NK-92 (cell line): ENCODE results near the gene TMEM151A.
"Not testable (repeated sequence)": the region's sequence is repeated elsewhere in the genome, so short reads cannot be mapped to it uniquely, and the experiment has no call there.

Source experiments
- DNase-seq: peaks from one replicate; lab custom pipeline; 2025; ENCODE audit not compliant: unreplicated experiment; lab: John Stamatoyannopoulos, UW

TMEM151A gene

DNA sequence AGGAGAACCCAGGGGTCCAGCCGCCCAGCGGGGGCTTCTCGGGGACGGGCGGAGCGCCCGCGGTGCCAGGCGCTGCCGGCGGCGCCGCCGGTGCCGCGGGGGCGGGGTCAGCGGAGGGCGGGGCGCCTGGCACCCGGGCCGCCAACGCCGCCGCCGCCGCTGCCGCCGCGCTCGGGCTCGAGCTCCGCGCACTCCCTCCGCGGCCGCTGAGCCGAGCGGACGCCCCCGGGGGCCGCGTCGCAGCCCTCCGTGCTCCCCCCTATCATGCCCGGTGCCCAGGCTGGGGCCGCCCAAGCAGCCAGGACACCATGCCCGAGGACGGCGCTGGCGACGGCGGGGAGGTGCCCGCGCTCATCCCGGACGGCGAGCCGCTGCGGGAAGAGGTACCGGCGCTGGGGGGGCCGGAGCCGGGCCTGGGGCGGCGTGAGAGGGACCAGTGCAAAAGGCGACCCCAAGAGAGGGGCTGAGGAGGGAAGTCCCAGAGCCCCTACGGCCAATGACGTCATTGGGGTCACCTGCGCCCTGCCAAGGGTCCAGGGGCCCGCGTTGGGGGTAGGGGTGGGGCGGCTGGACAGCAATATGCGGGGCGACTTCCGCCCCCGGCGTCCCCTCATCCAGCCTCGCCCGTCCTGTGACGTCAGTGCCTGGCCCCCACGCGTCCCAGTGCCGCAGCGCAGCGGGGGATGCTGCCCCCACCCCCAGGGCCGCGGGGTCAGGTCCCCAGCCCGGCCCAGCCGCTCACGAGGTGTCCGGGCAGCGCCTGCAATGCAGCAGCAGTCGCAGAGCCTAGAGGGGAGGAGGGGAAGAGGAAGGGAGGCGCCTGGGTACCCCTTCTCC lies at the start of gene TMEM151A:
TMEM151A (plus strand) TSS at position 189 of the 837 bp plus-strand sequence; CDS start at position 309, 120 bp downstream.
- DNase-seq = no peak

DNA sequence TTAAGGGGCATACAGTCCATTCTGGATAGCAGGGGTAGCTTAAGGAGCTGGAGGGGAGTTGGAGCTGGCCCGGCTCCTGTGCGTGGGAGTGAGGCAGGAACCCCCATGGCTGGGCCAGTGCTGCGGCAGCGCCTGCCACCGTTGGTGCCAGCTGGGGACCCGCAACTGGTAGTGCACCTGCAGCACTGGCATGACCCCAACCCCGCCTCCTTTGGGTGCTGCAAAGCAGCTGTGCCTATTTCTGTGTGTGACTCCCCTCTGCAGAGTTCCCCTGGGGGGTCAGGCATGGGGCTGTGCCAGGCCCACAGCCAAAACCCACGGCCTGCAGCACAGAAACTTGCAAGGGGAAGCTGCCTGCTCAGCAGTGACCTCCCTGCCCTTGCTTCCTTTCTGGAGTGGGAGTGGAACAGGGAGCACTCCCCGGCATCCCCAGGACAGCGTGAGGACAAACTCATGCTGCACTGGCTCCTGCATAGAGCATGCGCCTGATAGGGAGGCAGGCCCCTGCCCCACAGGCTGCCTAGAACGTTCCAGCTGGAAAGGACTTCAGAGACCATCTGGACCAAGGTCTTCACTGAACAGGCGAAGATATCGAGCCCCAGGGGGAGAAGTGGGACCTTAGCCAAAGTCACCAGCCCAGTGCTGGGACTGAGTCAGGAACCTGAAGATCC lies 49.5 kb upstream of the TMEM151A start:
- DNase-seq = no peak

DNA sequence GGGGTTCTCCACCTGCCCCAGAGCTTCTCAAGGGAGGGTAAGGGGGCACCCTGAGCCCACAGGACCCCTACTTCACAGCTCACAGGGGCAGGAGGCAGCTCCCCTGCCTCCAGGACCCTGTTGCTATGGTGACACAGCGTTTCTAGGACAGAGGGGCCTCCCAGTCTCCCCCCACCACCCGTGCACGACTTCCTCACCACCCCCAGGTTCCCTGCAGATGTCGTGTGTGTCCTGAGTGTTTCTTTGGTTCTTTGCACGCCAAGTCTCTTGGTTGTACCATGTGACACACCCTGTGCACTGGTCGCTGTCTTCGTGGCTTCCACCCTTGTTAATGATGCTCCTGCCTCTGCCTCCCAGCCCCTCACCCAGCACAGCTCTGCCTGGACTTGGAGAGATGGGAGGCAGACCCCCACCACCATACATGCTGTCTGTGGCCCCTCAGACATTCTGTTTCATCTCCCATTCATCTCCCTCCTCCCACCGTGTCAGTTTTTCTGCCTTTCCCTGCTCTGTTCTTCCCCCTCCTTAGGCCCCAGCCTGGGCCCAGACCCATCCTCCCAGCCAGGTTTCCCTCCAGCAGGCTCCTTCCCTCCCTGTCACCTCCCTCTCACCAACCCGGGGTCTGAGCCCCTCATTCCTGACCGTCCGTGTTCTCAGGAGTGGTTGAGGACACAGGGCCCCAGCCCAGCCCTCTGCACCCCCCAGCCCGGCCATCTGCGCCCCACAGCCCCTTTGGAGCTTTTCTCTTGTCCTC lies 47.7 kb upstream of the TMEM151A start:
- DNase-seq = no peak

DNA sequence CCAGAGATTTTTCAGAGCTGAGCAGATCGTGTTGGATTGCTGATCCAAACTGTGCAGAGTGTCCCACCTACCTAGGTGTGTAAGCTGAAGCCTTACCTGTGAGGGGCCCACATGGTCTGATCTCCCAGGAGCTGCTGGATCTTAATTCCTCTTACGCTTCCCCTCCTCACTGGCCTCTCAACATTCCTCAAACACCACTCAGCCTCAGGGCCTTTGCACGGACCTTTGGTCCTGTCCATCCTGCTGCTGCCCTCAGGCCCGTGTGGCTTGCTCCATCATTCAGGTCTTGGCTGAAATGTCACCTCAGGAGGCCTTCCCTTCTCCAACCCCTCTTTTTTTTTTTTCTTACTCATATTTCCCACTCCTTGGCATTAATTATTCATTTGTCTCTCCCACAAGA lies 44.4 kb upstream of the TMEM151A start:
- no peak for DNase-seq

DNA sequence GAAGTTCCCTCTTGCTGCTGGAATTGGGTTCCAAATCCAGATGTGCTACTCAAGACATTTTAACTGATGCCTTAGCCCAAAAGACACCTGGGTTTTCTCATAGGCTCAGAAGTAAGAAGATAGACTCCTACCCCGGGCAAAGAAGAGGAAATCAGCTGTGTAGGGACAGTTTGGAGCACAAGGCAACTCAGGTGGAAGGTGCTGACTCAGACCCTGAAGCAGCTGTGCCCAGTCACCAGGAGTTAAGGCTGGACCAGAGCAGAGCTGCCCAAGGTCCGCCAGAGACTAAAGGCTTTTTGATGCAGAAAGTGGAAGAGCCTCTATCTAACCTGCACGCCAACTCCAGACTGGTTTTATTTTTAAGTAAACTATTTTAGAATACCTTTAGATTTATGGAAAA lies 43.9 kb upstream of the TMEM151A start:
- no peak for DNase-seq

DNA sequence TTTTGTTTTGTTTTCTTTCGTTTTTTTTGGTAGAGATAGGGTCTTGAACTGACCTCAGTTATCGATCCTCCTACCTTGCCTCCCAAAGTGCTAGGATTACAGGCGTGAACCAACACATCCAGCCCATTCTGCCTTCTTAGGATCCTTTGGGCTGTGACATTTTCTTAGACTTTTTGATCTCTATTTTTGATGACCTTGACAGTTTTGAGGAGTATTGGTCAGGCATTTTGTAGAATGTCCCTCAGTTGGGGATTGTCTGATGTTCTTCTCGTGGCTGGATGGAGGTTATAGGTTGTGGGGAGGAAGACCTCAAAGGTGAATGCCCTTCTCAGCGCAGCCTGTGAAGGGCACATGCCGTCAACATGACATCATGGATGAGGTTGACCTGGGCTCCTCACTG lies 42.8 kb upstream of the TMEM151A start:
- DNase-seq = no peak

DNA sequence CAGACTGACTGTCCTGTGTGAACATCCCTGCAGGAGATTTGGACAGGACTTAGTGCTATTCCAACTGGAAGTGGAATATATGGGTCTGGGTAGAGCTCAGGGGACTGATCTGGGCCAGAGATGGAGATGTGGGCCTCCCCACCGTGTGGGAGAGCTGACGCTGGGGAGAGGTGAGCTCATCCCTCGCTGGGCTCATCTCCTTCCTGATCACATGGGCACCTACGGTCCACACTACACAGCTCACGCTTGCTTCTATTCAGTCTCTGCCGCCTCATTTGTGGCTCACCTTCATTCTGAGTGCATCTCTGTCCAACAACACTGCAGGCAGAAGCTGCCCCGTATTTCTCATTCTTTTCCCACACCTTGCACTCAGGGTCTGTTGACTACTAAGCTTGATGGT lies 39.9 kb upstream of the TMEM151A start:
- no peak for DNase-seq

DNA sequence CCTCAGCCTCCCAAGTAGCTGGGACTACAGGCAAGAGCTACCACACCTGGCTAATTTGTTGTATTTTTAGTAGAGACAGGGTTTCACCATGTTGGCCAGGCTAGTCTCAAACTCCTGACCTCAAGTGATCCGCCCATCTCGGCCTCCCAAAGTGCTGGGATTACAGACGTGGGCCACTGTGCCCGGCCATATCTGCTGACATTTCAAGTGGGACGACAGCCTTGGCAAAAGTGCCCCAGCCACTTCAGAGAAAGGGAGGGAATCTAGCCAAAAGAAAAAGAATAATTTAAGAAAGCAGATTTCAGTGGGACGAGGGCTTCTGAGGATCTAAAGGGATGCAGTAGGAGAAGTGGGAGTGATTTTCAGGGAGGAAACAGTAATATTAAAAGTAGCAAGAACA lies 38.6 kb upstream of the TMEM151A start:
- not testable (repeated sequence) for DNase-seq

DNA sequence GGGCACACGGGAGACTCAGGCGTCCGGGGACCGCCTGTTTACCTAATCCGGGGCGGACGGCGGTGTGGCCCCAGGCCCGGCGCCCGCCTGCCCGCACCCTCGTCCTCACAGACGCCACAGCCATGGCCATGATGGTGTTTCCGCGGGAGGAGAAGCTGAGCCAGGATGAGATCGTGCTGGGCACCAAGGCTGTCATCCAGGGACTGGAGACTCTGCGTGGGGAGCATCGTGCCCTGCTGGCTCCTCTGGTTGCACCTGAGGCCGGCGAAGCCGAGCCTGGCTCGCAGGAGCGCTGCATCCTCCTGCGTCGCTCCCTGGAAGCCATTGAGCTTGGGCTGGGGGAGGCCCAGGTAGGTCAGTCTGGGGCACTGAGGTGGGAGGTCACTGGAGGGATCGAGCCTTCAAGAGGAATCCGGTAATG lies 33.2 kb upstream of the TMEM151A start:
- no peak for DNase-seq

DNA sequence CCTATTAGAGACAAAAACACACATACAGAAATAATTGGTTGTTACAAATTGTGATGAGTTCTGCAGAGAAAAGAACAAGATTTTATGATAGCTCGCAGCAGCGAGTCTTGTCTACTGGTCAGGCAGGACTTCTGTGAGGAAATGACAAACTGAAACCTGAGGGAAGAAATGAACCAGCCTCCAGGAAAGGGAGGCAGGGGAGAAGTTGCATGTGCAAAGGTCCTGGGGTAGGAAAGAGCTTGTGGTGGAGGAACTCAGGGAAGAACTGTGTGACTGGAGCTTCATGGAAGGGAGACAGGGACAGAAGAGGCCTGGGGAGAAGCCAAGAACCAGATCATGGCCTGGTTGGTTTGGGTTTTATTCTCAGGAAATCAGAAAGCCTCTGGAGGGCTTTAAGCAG lies 32.5 kb upstream of the TMEM151A start:
- DNase-seq = no peak

DNA sequence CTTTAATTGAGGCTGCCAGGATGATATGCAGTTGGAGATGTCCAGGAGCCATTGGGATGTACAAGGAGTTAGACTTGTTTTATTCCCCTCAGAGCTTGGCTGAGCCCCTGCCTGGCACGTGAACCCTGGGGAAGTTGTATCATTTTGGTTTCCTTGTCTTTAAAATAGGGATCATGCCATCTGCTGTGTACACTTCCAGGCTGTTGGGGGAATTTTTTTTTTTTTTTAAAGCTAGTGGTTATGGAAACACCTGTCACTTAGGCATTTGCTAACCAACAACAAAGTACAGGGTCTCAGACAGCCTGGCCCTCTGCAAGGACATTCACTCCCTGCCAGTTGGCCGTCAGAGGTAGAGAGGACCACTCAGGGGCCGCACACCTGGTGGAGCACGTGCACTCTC lies 31.7 kb upstream of the TMEM151A start:
- no peak for DNase-seq

DNA sequence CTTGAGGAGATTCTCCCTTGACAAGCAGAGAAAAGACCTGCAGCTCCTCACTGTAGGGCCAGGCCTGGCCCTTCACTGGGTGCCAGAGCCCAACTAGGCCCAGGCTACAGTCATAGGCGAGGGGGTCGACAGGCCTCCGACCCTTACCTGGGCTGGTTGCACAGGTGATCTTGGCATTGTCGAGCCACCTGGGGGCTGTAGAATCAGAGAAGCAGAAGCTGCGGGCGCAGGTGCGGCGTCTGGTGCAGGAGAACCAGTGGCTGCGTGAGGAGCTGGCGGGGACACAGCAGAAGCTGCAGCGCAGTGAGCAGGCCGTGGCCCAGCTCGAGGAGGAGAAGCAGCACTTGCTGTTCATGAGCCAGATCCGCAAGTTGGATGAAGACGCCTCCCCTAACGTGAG lies 30.1 kb upstream of the TMEM151A start:
- DNase-seq = no peak

DNA sequence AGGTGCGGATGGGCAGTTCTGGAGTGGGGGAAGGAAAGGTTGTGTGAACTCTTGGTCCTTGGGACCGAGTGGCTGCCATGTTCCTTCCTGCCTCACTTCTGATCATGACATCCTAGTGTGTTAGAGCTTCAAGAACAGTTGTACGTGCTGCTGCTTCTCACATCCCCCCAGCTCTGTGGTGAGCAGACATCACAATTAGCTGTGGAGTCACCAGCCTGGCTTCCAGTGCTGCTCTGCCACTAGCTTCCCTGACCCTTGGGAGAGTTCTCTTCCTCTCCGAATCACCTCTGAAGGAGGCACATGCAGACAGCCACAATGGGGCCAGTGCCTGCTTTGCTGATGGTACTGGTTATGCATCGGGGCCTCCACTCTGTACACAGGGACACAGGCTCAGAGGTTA lies 29.5 kb upstream of the TMEM151A start:
- no peak for DNase-seq

DNA sequence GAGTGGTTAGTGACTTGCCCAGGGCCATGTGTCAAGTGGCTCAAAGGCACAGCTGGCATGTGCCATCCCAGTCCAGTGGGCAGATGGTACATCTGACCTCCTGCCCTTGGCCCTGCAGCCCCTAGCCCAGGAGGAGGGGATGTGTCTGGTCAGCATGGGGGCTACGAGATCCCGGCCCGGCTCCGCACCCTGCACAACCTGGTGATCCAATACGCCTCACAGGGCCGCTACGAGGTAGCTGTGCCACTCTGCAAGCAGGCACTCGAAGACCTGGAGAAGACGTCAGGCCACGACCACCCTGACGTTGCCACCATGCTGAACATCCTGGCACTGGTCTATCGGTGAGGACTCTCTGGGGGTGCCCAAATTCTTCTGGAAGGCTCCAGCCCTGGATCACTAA lies 29.0 kb upstream of the TMEM151A start:
- DNase-seq = no peak

DNA sequence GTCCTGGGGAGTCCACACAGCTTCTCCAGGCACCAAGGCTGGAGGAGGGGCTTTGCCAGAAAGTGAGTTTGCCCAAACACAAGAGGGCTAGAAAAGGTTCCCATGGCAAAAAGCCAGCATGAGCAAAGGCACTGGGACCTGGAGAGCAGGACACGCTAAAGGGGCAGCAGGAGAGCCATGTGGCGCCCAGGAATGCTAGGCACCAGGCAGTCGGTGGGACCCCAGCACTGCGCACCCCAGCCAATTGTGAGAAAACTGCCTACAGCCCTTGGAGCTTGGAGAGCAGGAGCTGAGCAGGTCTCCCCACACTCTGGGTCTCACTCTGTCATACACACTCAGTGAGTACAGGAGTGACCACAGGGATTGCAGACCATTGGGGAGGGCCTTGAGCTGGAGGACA lies 28.5 kb upstream of the TMEM151A start:
- no peak for DNase-seq

DNA sequence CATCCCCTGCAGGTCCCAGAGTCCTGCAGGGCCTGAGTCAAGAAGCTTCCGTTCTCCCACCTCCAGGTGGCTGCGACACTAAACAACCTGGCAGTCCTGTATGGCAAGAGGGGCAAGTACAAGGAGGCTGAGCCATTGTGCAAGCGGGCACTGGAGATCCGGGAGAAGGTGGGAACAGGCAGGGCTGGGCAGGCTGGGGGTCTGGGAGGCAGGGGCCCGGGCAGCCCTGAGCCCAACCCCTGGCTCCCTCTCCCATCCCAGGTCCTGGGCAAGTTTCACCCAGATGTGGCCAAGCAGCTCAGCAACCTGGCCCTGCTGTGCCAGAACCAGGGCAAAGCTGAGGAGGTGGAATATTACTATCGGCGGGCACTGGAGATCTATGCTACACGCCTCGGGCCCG lies 27.9 kb upstream of the TMEM151A start:
- no peak for DNase-seq

DNA sequence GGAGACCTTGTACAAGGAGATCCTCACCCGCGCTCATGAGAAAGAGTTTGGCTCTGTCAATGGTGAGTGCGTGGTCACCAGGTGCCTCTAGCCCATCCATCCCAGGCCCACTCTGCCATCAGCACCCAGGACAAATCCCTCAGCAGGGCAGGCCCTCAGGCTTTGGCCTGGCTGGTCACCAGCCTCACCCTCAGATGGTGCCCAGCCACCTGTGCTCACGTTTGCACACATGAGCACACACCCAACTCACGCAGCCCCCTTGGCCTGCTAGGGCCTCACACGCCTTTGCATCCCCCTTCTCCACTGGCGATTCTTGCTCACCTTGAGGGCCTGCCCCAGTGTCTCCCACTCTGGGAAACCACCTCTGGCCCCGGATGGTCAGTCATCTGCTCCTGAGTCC lies 27.3 kb upstream of the TMEM151A start:
- no peak for DNase-seq

DNA sequence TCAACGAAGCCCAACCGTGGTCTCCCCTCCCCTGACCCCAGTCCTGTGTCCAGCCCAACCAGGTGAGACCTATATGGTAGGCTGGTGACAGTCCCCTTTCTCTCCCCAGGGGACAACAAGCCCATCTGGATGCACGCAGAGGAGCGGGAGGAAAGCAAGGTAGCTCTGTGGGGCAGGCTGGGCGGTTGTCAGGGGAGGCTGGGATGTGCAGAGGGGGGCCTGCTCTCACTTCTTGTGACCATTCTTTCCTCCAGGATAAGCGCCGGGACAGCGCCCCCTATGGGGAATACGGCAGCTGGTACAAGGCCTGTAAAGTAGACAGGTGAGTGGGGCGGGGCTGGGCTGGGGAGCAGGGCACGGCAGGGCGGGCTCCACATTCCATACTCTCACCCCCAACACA lies 26.8 kb upstream of the TMEM151A start:
- DNase-seq = no peak

DNA sequence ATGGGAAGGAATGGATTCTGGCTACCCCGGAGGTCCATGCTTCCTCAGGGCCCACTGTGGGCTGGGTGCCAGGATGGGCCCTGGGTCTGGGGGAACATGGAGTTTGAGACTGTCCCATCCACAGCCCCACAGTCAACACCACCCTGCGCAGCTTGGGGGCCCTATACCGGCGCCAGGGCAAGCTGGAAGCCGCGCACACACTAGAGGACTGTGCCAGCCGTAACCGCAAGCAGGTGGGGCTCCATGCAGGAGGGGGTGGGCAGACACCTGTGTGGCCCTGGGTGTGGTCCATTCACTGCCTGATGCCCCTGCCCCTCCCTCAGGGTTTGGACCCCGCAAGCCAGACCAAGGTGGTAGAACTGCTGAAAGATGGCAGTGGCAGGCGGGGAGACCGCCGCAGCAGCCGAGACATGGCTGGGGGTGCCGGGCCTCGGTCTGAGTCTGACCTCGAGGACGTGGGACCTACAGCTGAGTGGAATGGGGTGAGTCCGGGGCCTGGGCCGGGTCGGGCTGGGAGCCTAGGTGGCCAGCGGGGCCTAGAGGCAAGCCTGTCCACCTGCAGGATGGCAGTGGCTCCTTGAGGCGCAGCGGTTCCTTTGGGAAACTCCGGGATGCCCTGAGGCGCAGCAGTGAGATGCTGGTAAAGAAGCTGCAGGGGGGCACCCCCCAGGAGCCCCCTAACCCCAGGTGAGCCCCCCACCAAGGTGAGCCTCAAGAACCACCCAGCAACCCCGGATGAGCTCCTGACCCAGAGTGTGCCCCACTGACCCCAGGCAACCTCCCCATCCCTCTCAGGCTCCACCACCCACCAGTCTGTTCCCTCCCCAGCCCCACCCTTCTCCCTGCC lies 25.9 kb upstream of the TMEM151A start:
- no peak for DNase-seq

DNA sequence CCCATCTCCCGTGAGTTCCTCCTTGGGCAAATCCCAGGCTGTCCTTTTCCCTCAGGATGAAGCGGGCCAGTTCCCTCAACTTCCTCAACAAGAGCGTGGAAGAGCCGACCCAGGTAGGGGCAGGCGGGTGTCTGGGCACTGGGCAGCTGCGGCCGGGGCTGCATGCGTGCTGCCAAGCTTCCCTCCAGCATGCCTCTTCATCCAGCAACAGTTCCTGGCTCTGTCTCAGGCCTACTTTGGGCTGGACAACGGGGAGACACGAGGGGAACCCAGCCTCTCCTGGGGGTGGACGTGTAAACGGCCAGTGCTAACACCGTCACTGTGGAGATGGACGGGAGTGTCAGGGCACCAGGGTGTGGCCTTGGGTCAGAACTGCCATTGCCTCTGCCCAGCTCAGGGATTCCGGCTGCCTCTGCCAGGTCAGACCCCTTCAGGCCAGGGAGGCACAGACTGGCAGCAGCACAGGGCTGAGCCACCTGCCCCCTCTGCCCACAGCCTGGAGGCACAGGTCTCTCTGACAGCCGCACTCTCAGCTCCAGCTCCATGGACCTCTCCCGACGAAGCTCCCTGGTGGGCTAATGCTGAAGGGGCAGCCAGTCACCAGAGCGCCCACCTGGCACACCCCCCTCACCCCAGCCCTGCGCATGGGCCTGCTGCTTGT lies 25.2 kb upstream of the TMEM151A start:
- no peak for DNase-seq

DNA sequence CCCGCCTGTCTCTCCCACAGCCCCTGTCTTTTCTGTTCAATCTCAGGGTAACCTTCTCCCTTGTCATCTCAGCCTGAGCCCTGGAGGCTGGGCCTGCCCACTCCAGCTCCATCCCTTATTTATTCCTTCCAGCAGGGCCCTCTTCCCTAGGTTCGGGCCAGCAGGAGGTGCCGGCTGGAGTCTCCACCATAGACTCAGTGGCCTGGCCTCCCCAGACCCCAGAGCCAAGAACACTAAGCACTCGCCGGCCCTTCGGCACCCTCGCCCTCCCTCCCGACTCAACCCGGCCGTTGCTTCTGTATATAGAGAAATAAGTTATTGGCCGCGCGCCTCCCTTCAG lies 24.7 kb upstream of the TMEM151A start:
- no peak for DNase-seq
